ENCODE measurements around the gene GSE1. TPM values are rescaled to one million over a fixed set of nuclear protein-coding genes. Genes with fewer than 3 reads are reported as not detected.

The GSE1 gene
- total RNA-seq, 1 experiment from 2014 or later: 97.5 TPM

GRCh38 chr16:85614338-85615013, 1.4 kb downstream of the GSE1 start:
- Histone ChIP-seq H3K27ac (ENCODE audit: low read length) (peak overlapping the region; percentile 88), H3K9me3 (ENCODE audit: control insufficient read depth, insufficient read depth, low read depth, low read length) (no peaks in the 10 kb centered on the region), H3K27me3 (ENCODE audit: control insufficient read depth, insufficient read depth, low read length) (no peaks in the 10 kb centered on the region), H3K4me3 (ENCODE audit: low read depth in 2 of 2, low read length in 2 of 2) (peak overlapping the region; percentile 56 to 63), H3K4me1 (ENCODE audit: control insufficient read depth, insufficient read depth, low read length) (peaks cover 44% of the 10 kb centered on the region), H3K36me3 (ENCODE audit: control insufficient read depth, insufficient read depth, low read length) (no peaks in the 10 kb centered on the region; the same call in 1 of the 2 replicates)
- CTCF ChIA-PET: interaction anchor here (0.6 to 1.7 kb wide), 2 partner anchors 63 to 155 kb away, joined by 3 to 10 read pairs; no protein-coding TSS in a partner anchor
- DNase-seq (ENCODE audit: low read depth, low spot score): no peak
- BruUV-seq (replicated peaks): no TSS peak
- POLR2A ChIA-PET: interaction anchor here (0.6 to 0.7 kb wide), 2 partner anchors 9 to 21 kb away, joined by 3 to 4 read pairs; no protein-coding TSS in a partner anchor
- in situ Hi-C loops (cut with HindIII; ENCODE audit: low pct_unique_long_range_greater_than_20kb, low sequenced_read_pairs): no loop called here
- no peak for ATAC-seq
- TF ChIP-seq REST (IDR thresholded peaks at IDR 0.05; ENCODE audit: insufficient read depth in 1 of 2, low read depth in 2 of 2, low read length in 1 of 2) (no peak), SIN3A (IDR thresholded peaks at IDR 0.05; ENCODE audit: borderline replicate concordance, insufficient read depth, low read depth, low read length) (no peak), TCF7L2 (IDR thresholded peaks at IDR 0.05; ENCODE audit: low read depth, low read length) (no peak), POLR2AphosphoS5 (IDR thresholded peaks at IDR 0.05; ENCODE audit: low read depth, low read length) (no peak), CTCF (IDR thresholded peaks at IDR 0.05) (no peak)
- intact Hi-C loops (cut with micrococcal nuclease; ENCODE audit: unreplicated experiment): loop anchor here (5.0 to 10.0 kb wide), 2 partner anchors 57 to 190 kb away; no protein-coding TSS in a partner anchor

DNA sequence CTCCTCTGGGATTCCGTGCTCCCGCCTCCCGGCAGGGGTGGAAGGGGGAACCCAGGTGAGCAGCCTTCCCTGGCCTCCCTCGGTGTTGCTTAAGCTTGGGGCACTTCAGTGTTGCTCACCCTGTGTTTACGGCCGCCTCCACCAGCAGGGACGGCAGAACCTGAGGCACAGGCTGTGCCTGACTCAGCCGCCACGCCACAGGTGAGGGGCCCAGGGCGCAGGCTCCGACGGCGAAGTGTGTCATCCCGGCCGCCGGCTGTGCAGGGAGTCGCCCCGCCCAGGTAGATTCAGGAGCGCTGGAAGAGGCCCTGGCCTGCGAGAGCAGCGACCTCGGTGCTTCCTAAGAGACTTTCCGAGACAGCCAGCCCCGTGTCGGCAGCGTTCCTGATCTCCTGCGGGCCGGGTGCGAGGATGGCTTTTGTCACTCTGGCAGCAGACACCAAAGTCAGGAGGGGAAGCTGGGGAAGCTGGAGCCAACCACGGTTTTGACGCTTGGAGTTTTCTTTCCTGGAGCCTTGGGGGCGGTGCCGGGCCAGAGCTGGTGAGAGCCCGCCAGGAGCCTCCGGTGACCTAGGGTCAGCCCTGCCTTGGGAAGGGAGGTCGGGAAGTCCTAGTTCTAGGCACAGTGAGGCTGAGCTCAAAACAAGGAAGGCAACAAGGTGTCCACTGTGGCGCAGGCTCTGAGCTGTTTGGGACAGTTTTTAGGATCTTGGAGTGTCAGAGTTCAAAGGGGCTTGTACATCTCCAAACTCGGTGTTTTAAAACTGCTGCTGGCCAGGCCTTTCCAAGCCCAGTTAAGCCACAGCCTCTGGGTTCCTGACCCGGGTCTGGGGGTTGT, 2.1 kb downstream of the GSE1 start:
- ChIA-PET CTCF (interaction anchor here (0.6 to 1.7 kb wide), 3 partner anchors 11 to 109 kb away, joined by 4 to 10 read pairs (median 8); no protein-coding TSS in a partner anchor), POLR2A (interaction anchor here (0.6 to 0.7 kb wide), 4 partner anchors 21 to 61 kb away, joined by 3 to 15 read pairs (median 4); no protein-coding TSS in a partner anchor)
- peaks cover 37% of the 10 kb centered on the region for H3K4me1 ChIP-seq (ENCODE audit: control insufficient read depth, insufficient read depth, low read length)
- no peaks in the 10 kb centered on the region; the same call in 1 of the 2 replicates for H3K36me3 ChIP-seq (ENCODE audit: control insufficient read depth, insufficient read depth, low read length)
- 0 out of 2 replicates have a peak, but pooled peaks have one; percentile 1 for ATAC-seq
- no peaks in the 10 kb centered on the region for H3K9me3 ChIP-seq (ENCODE audit: control insufficient read depth, insufficient read depth, low read depth, low read length)
- intact Hi-C loops (cut with micrococcal nuclease; ENCODE audit: unreplicated experiment) (loop anchor here (10.0 kb wide), 1 partner anchor 190 kb away; no protein-coding TSS in a partner anchor), in situ Hi-C loops (cut with HindIII; ENCODE audit: low pct_unique_long_range_greater_than_20kb, low sequenced_read_pairs) (no loop called here)
- H3K4me3 ChIP-seq (ENCODE audit: low read depth in 2 of 2, low read length in 2 of 2): peak overlapping the region; percentile 56 to 63
- BruUV-seq (replicated peaks): no TSS peak
- TF ChIP-seq POLR2AphosphoS5 (IDR thresholded peaks at IDR 0.05; ENCODE audit: low read depth, low read length) (no peak), SIN3A (IDR thresholded peaks at IDR 0.05; ENCODE audit: borderline replicate concordance, insufficient read depth, low read depth, low read length) (no peak), REST (IDR thresholded peaks at IDR 0.05; ENCODE audit: insufficient read depth in 1 of 2, low read depth in 2 of 2, low read length in 1 of 2) (no peak), CTCF (IDR thresholded peaks at IDR 0.05) (no peak), TCF7L2 (IDR thresholded peaks at IDR 0.05; ENCODE audit: low read depth, low read length) (no peak)
- H3K27ac ChIP-seq (ENCODE audit: low read length): peak overlapping the region; percentile 88
- no peaks in the 10 kb centered on the region for H3K27me3 ChIP-seq (ENCODE audit: control insufficient read depth, insufficient read depth, low read length)
- no peak for DNase-seq (ENCODE audit: low read depth, low spot score)
